Stimulated activated naive CD8-positive, alpha-beta T cell treated with anti-CD3 and anti-CD28 coated beads, Interleukin-15, Interleukin-2, amounts not matched to agents 100 U/mL and 50 U/mL, for 24 hours (primary cell): ENCODE data around the gene SSX4.
"Not testable (repeated sequence)": the region's sequence is repeated elsewhere in the genome, so short reads cannot be mapped to it uniquely, and the experiment has no call there.

Experiments used
- ATAC-seq: fragments of 150-1000 bp; cut with Tn5 transposase; one replicate; pipeline ENCODE4 v1.10.0; 2021
- DNase-seq: peaks from one replicate; pipeline ENCODE4 v3.0.0; 2021

SSX4 gene, protein sequence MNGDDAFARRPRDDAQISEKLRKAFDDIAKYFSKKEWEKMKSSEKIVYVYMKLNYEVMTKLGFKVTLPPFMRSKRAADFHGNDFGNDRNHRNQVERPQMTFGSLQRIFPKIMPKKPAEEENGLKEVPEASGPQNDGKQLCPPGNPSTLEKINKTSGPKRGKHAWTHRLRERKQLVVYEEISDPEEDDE

GRCh38 chrX:48383239-48383638 is at the start of gene SSX4:
Gene SSX4 (plus strand): TSS chrX:48383539. CDS start chrX:48384054, 515 bp downstream.
- ATAC-seq, DNase-seq: not testable (repeated sequence)

GRCh38 chrX:48346059-48346458 is 37.3 kb upstream of the SSX4 start:
- DNase-seq, ATAC-seq: not testable (repeated sequence)

- ATAC-seq, DNase-seq: not testable (repeated sequence)
These were observed 26.8 kb upstream of the SSX4 start, which contains the start of gene SSX3 for GRCh38 chrX:48356315-48357094. Gene SSX3 (minus strand): TSS chrX:48356703. CDS start chrX:48355249, 1,454 bp downstream.

- ATAC-seq, result no peak
- no peak for DNase-seq
These were observed 25.7 kb upstream of the SSX4 start for GRCh38 chrX:48357681-48358080.

- ATAC-seq, DNase-seq: not testable (repeated sequence)
These were observed 24.1 kb upstream of the SSX4 start for GRCh38 chrX:48359281-48359680.

GRCh38 chrX:48367717-48368408 is 15.5 kb upstream of the SSX4 start:
- peak; percentile 81 for ATAC-seq

GRCh38 chrX:48370408-48370807 is 12.9 kb upstream of the SSX4 start:
- ATAC-seq, result not testable (repeated sequence)

More at GRCh38 chrX:48367717-48368408, 15.5 kb upstream of the SSX4 start:
- not testable (repeated sequence) for DNase-seq

DNA sequence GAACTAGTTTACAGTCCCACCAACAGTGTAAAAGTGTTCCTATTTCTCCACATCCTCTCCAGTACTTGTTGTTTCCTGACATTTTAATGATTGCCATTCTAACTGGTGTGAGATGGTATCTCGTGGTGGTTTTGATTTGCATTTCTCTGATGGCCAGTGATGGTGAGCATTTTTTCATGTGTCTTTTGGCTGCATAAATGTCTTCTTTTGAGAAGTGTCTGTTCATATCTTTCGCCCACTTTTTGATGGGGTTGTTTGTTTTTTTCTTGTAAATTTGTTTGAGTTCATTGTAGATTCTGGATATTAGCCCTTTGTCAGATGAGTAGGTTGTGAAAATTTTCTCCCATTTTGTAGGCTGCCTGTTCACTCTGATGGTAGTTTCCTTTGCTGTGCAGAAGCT is 13.6 kb downstream of the SSX4 start:
- ATAC-seq, DNase-seq: not testable (repeated sequence)

More at GRCh38 chrX:48370408-48370807, 12.9 kb upstream of the SSX4 start:
- DNase-seq, result not testable (repeated sequence)

DNA sequence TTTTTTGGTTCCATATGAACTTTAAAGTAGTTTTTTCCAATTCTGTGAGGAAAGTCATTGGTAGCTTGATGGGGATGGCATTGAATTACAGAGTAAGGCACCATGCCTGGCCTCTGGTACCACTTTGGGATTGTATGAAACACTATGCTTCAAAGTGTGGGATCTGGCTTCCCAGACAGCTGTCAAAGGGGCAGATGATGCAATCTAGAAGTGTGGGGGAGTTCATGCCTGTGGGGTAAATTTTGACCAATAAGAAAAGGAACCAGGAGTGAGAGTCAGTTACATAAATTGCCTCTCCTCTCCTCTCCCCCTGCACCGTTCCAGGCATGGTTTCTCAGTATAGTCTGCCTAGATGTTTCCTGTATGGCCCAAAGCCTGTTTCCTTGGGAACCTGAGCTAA is 14.5 kb downstream of the SSX4 start:
- DNase-seq, ATAC-seq: not testable (repeated sequence)

DNA sequence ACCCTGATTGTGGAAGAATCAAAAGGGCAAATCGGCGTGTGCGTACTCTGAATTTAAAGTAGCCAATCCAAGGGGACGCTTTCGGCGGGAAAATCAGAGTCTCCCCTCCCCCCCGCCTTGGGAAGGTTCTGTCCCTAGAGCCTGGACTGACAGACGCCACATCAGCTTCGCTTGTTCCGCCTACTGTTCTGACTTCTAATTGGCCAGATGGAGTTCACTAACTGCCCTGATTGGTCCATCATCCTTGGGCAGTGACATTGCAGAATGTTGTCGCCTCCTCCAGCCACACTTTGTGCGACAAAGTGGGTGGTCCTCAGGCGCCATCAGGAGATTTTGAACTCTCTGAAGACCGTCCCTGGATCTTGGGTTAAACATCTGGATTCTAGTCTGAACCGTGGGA is 28.5 kb downstream of the SSX4 start, which contains the start of gene SSX4B:
TSS of gene SSX4B (minus strand) at position 101 of the 400 bp plus-strand sequence. CDS start 588 bp downstream, outside the sequence.
- not testable (repeated sequence) for ATAC-seq, DNase-seq

DNA sequence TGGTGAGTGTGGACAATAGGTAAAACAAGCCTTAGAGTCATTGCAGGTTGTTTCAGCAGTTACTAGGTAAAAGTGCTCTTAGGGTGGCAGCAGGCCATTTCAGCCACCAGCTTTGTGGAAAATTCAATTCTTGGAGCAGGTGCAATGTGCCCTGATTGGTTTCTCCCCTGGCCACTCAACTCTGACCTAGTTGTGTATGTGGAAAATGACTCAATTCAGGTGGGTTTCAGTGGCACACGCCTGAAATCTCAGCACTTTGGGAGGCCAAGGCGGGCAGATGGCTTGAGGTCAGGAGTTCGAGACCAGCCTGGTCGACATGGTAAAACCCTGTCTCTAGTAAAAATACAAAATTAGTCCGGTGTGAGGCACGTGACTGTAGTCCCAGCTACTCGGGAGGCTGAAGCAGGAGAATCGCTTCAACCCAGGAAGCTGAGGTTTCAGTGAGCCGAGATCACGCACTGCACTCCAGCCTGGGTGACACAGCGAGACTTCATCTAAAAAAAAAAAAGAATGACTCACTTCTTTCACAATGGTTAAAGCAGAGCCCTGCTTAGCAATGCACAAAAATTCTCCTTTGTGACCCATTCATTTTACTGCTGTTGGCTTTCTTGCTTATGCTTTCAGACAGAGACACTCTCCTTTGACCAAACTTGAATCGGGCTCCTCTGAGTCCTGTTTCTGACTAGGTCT is 43.8 kb downstream of the SSX4 start:
- ATAC-seq, result peak; percentile 83
- not testable (repeated sequence) for DNase-seq

DNA sequence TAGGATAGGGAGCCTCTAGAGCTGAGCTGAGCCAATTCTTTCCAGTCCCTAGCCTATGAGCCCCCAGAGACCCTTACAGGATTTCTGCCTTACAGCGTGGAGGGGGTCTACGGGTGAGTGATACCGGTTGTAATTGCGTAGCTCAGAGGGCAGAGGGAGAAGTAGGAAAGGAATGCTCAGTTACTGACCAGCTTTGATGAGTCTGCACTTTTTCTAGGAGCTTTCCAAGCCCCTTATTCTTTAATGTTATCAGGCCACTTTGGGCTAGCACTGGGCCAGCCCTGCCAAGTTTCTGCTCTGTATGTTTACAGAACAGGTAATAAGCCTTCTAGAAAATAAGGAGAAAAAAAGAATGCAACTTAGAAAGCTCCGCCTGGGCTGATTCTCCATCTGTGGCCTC is 46.3 kb downstream of the SSX4 start:
- not testable (repeated sequence) for DNase-seq, ATAC-seq

GRCh38 chrX:48430166-48430565 is 46.8 kb downstream of the SSX4 start:
- ATAC-seq, DNase-seq: not testable (repeated sequence)

GRCh38 chrX:48433713-48434112 is 50.4 kb downstream of the SSX4 start:
- not testable (repeated sequence) for ATAC-seq, DNase-seq
